Uterus (tissue), 4 donors: ENCODE data around the gene SV2C. TPM values are rescaled to one million over a fixed set of nuclear protein-coding genes. Genes with fewer than 3 reads are reported as not detected.

Experiments used
- DNase-seq, 2 donors: peaks; one replicate each; pipeline ENCODE4 v3.0.0-alpha.2; 2019 to 2020
- H3K27ac ChIP-seq, 2 donors: fragments of 200-600 bp; sonication (generic); 1 replicate in 1 of 2; 2 replicates in 1 of 2; pipeline ENCODE4 v1.5.1; 2016 to 2018
- H3K27me3 ChIP-seq, 2 donors: fragments of 200-600 bp; sonication (generic); one replicate each; pipeline ENCODE4 v1.5.1; 2018 to 2019; ENCODE audit warnings: control low read depth in 1 of 2
- H3K36me3 ChIP-seq, 2 donors: fragments of 200-600 bp; sonication (generic); one replicate each; pipeline ENCODE4 v1.5.1; 2019; ENCODE audit warnings: control low read depth in 1 of 2
- H3K4me1 ChIP-seq, 2 donors: fragments of 200-600 bp; sonication (generic); one replicate each; pipeline ENCODE4 v1.5.1; 2018 to 2019; ENCODE audit warnings: control low read depth in 1 of 2
- H3K4me3 ChIP-seq, 2 donors: fragments of 200-600 bp; sonication (generic); 1 replicate in 1 of 2; 2 replicates in 1 of 2; pipeline ENCODE4 v1.5.1; 2018 to 2019; ENCODE audit warnings: mild to moderate bottlenecking in 1 of 2
- H3K9me3 ChIP-seq, 2 donors: fragments of 200-600 bp; sonication (generic); one replicate each; pipeline ENCODE4 v1.5.1; 2019; ENCODE audit warnings: control low read depth in 1 of 2
- CTCF ChIP-seq, 4 experiments: fragments of 200-600 bp in 2 of 4; fragments of 450-650 bp in 2 of 4; sonication (generic) in 2 of 4; IDR thresholded peaks; one replicate each; pipeline ENCODE4 v1.5.1; 2016 to 2019; ENCODE audit warnings: antibody characterized with exemption in 4 of 4, mild to moderate bottlenecking in 2 of 4, moderate library complexity in 1 of 4
- POLR2A ChIP-seq, 2 donors: fragments of 450-650 bp; IDR thresholded peaks; one replicate each; pipeline ENCODE4 v1.6.1; 2016; ENCODE audit warnings: antibody characterized with exemption in 2 of 2, mild to moderate bottlenecking in 1 of 2, moderate library complexity in 1 of 2
- intact Hi-C: fragments of 100-400 bp; cut with DNase I; formaldehyde crosslinking; loops from one replicate; pipeline ENCODE4 v1.15.1; 2023; ENCODE audit warnings: low total_unique reads
- total RNA-seq, 4 donors: library from RNA; depleted of rRNA in 3 of 4; stranded (reverse); fragments of >200 nt in 3 of 4; gene quantifications; one replicate each; pipeline versions ENCODE4 v1.1.0 to v1.2.4, GENCODE V29; 2014 to 2023
- donor health status: DM: yes; HTN: yes; CAD: no.

The SV2C gene
- total RNA-seq, 4 donors from 2014 or later = 0.21 to 3.7 TPM; not detected in 2

DNA sequence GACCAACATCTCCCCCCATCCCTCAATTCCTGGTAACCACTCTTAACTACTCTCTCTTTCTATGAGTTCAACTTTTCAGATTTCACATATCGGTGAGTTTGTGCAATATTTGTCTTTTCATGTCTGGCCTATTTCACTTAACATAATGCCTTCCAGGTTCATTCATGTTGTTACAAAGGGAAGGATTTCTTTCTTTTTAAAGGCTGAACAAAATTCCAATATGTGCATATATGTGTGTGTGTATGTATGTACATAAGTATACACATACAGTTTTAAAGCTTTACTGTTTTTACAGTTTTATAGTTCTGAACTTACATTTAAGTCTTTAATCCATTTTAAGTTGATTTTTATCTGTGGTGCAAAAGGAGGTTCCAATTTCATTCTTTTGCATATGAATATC, 130.7 kb downstream of the SV2C start:
- TF ChIP-seq POLR2A (IDR thresholded peaks at IDR 0.05) (no peak), CTCF (IDR thresholded peaks at IDR 0.05) (no peak)
- Histone ChIP-seq H3K4me3 (no peak overlapping the region), H3K36me3 (no peaks in the 10 kb centered on the region), H3K27ac (no peak overlapping the region), H3K9me3 (peaks cover 0 to 3% of the 10 kb centered on the region in 2 donors), H3K4me1 (no peaks in the 10 kb centered on the region), H3K27me3 (no peaks in the 10 kb centered on the region)
- DNase-seq = no peak
- intact Hi-C loops = no loop called here

- H3K27me3 ChIP-seq = no peaks in the 10 kb centered on the region
- intact Hi-C loops = no loop called here
- TF ChIP-seq CTCF (IDR thresholded peaks at IDR 0.05) = no peak
- no peak for TF ChIP-seq POLR2A (IDR thresholded peaks at IDR 0.05)
- DNase-seq = no peak
- H3K4me3 ChIP-seq = no peak overlapping the region
- H3K27ac ChIP-seq = no peak overlapping the region
- H3K4me1 ChIP-seq = no peaks in the 10 kb centered on the region
- H3K36me3 ChIP-seq = no peaks in the 10 kb centered on the region
- H3K9me3 ChIP-seq = no peaks in the 10 kb centered on the region
Measured at GRCh38 chr5:76216748-76217147, 133.6 kb downstream of the SV2C start.

DNA sequence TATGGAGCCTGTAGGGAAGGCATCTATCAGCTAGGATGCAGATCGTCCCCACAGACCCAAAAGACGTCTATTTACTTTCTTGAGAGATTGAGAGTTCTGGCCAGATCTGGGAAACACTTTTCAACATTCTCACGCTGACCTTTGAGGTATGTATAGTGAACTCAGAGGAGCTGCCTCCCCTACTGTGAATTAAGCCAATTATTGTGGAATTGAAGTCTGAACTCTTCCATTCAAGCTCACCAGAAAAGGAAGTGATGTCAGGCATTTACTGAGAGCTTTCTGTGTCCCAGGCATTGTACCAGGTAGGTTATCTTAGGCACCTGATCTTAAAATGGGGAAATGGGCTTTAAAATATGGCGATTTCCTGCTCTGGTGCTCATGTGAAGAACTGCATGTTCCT, 136.5 kb downstream of the SV2C start:
- Histone ChIP-seq H3K4me1 (no peaks in the 10 kb centered on the region), H3K4me3 (no peak overlapping the region), H3K27ac (no peak overlapping the region), H3K9me3 (no peaks in the 10 kb centered on the region), H3K36me3 (no peaks in the 10 kb centered on the region), H3K27me3 (no peaks in the 10 kb centered on the region)
- DNase-seq = no peak
- intact Hi-C loops = no loop called here
- no peak for TF ChIP-seq CTCF (IDR thresholded peaks at IDR 0.05)
- no peak for TF ChIP-seq POLR2A (IDR thresholded peaks at IDR 0.05)

- H3K27ac ChIP-seq = no peak overlapping the region
- TF ChIP-seq POLR2A (IDR thresholded peaks at IDR 0.05) = no peak
- no peak for TF ChIP-seq CTCF (IDR thresholded peaks at IDR 0.05)
- H3K4me3 ChIP-seq = no peak overlapping the region
- H3K36me3 ChIP-seq = no peaks in the 10 kb centered on the region
- H3K9me3 ChIP-seq = no peaks in the 10 kb centered on the region
- H3K4me1 ChIP-seq = no peaks in the 10 kb centered on the region
- no peaks in the 10 kb centered on the region for H3K27me3 ChIP-seq
- intact Hi-C loops = no loop called here
- no peak for DNase-seq
Measured at GRCh38 chr5:76221311-76221710, 138.1 kb downstream of the SV2C start.

GRCh38 chr5:76222318-76222717, 139.1 kb downstream of the SV2C start:
- no peak overlapping the region for H3K27ac ChIP-seq
- no peaks in the 10 kb centered on the region for H3K9me3 ChIP-seq
- H3K27me3 ChIP-seq = no peaks in the 10 kb centered on the region
- no peak for TF ChIP-seq POLR2A (IDR thresholded peaks at IDR 0.05)
- no peak for TF ChIP-seq CTCF (IDR thresholded peaks at IDR 0.05)
- no peaks in the 10 kb centered on the region for H3K4me1 ChIP-seq
- intact Hi-C loops = no loop called here
- no peak overlapping the region for H3K4me3 ChIP-seq
- no peaks in the 10 kb centered on the region for H3K36me3 ChIP-seq
- no peak for DNase-seq
